ENCODE data around the gene TLR1.
"Not testable (repeated sequence)": the region's sequence is repeated elsewhere in the genome, so short reads cannot be mapped to it uniquely, and the experiment has no call there.

TLR1 gene

GRCh38 chr4:38780833-38781484 is 23.6 kb downstream of the TLR1 start:
- POLR2A ChIA-PET (ENCODE audit: low non-redundant PET) = no interaction called here
- CTCF ChIA-PET = interaction anchor here (0.5 to 3.4 kb wide), 4 partner anchors 21 to 711 kb away, joined by 3 to 20 read pairs (median 4); no protein-coding TSS in a partner anchor
- H3K27ac ChIP-seq = no peak overlapping the region
- TF ChIP-seq CTCF (conservative IDR thresholded peaks at IDR 0.05; ENCODE audit: low read depth) = no peak
- DNase-seq (ENCODE audit: low spot score) = no peak

- ChIA-PET CTCF (interaction anchor here (0.5 to 0.7 kb wide), 2 partner anchors 30 to 601 kb away, joined by 3 to 4 read pairs; no protein-coding TSS in a partner anchor), POLR2A (ENCODE audit: low non-redundant PET) (no interaction called here)
- no peak overlapping the region for H3K27ac ChIP-seq
- no peak for DNase-seq (ENCODE audit: low spot score)
- TF ChIP-seq CTCF (conservative IDR thresholded peaks at IDR 0.05; ENCODE audit: low read depth) = no peak
Observed at GRCh38 chr4:38779790-38780189, 24.8 kb downstream of the TLR1 start.

GRCh38 chr4:38777925-38778324 is 26.7 kb downstream of the TLR1 start:
- H3K27ac ChIP-seq; CTCF ChIA-PET; DNase-seq (ENCODE audit: low spot score); POLR2A ChIA-PET (ENCODE audit: low non-redundant PET): not testable (repeated sequence)

- DNase-seq (ENCODE audit: low spot score) = no peak
- TF ChIP-seq CTCF (conservative IDR thresholded peaks at IDR 0.05; ENCODE audit: low read depth) = no peak
- ChIA-PET CTCF (interaction anchor here (0.6 to 0.7 kb wide), 2 partner anchors 99 to 444 kb away, joined by 3 to 4 read pairs; no protein-coding TSS in a partner anchor), POLR2A (ENCODE audit: low non-redundant PET) (no interaction called here)
- H3K27ac ChIP-seq = no peak overlapping the region
Observed at GRCh38 chr4:38775326-38775725, 29.3 kb downstream of the TLR1 start.

GRCh38 chr4:38774181-38774955 is 30.2 kb downstream of the TLR1 start:
- TF ChIP-seq CTCF (conservative IDR thresholded peaks at IDR 0.05; ENCODE audit: low read depth) = no peak
- ChIA-PET CTCF (no interaction called here), POLR2A (ENCODE audit: low non-redundant PET) (no interaction called here)
- no peak overlapping the region for H3K27ac ChIP-seq
- DNase-seq (ENCODE audit: low spot score) = no peak

GRCh38 chr4:38770281-38770680 is 34.3 kb downstream of the TLR1 start:
- POLR2A ChIA-PET (ENCODE audit: low non-redundant PET); DNase-seq (ENCODE audit: low spot score); H3K27ac ChIP-seq: not testable (repeated sequence)
- CTCF ChIA-PET = interaction anchor here (0.5 to 1.7 kb wide), 3 partner anchors 12 to 67 kb away, joined by 3 to 4 read pairs (median 4); partner anchors contain the start of gene TLR10

GRCh38 chr4:38769857-38770256 is 34.7 kb downstream of the TLR1 start:
- no peak overlapping the region for H3K27ac ChIP-seq
- TF ChIP-seq CTCF (conservative IDR thresholded peaks at IDR 0.05; ENCODE audit: low read depth) = no peak
- ChIA-PET POLR2A (ENCODE audit: low non-redundant PET) (no interaction called here), CTCF (interaction anchor here (0.5 to 1.7 kb wide), 3 partner anchors 11 to 66 kb away, joined by 3 to 4 read pairs (median 4); partner anchors contain the start of gene TLR10)
- DNase-seq (ENCODE audit: low spot score) = no peak
